Large intestine (tissue), 3 donors: ENCODE data around the gene CLEC4G. TPM values are rescaled to one million over a fixed set of nuclear protein-coding genes. Genes with fewer than 3 reads are reported as not detected.

Source experiments
- DNase-seq, 2 donors: peaks; one replicate each; pipeline versions ENCODE4 v3.0.0 to v3.0.0-alpha.2; 2013
- H3K27ac ChIP-seq: one replicate; pipeline ENCODE4 v1.5.1; 2013; ENCODE audit warnings: low read length
- H3K27me3 ChIP-seq: 2 replicates; pipeline ENCODE4 v1.6.1; 2013; ENCODE audit warnings: low read length; ENCODE audit not compliant: control insufficient read depth, insufficient read depth
- H3K36me3 ChIP-seq: 2 replicates; pipeline ENCODE4 v1.6.1; 2013; ENCODE audit warnings: low read length; ENCODE audit not compliant: control insufficient read depth, insufficient read depth
- H3K4me1 ChIP-seq: one replicate; pipeline ENCODE4 v1.6.1; 2013; ENCODE audit warnings: low read length; ENCODE audit not compliant: control insufficient read depth, insufficient read depth
- H3K4me3 ChIP-seq: one replicate; pipeline ENCODE4 v1.5.1; 2013; ENCODE audit warnings: low read length
- H3K9me3 ChIP-seq: one replicate; pipeline ENCODE4 v1.6.1; 2013; ENCODE audit warnings: mild to moderate bottlenecking, low read depth, low read length, moderate library complexity; ENCODE audit not compliant: control insufficient read depth
- WGBS: methylation state at CpG from one replicate; pipeline ENCODE4 v1.1.5; 2013; ENCODE audit warnings: low lambda C conversion rate; ENCODE audit not compliant: insufficient coverage; 5-methylcytosine and 5-hydroxymethylcytosine counted together
- polyA plus RNA-seq: library from polyadenylated mRNA; unstranded; fragments of 120-200 nt; gene quantifications from one replicate; pipeline ENCODE4 v1.2.1, GENCODE V29; 2013

CLEC4G gene
- polyA plus RNA-seq, 1 donor = 0.57 TPM

DNA sequence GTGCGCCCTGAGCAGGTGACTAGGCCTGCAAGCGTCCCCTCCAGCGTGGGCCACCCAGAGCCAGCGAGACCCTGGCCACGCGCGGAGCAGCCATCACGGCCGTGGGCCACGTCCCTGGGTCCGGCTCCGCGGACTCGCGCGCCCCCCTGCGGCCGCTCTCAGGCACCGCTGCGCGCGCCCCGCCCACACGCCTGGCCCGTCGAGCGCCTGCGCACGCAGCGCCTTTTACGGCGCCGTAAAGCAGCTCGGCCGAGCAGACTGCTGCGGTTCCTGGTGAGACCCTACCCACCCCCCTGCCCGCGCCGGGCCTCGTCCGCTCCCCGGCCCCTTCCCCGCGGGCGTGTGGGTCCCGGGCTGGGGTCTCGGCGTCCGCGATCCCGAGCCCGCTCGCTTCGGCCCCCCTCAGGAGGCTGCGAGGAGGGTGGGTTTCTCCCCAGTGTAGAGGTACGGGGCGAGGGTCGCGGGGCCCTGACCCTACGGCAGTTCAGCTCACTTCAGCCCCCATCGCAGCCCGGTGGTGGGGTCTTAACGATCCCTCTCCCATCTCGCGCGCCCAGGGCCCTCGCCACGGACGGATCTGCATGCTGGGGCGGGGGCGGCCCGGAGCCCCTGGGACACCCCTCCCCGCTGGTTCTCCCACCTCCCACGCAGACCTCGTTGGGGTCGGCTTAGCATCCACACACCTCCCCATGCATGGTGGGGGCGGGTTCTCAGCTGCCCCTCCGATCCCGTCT is 51.1 kb downstream of the CLEC4G start, which contains the start of gene TRAPPC5:
Gene TRAPPC5, plus strand, starts transcription at position 228 of the 734 bp plus-strand sequence. CDS start 1,421 bp downstream, outside the sequence.
- H3K4me1 ChIP-seq = peaks cover 4% of the 10 kb centered on the region

DNA sequence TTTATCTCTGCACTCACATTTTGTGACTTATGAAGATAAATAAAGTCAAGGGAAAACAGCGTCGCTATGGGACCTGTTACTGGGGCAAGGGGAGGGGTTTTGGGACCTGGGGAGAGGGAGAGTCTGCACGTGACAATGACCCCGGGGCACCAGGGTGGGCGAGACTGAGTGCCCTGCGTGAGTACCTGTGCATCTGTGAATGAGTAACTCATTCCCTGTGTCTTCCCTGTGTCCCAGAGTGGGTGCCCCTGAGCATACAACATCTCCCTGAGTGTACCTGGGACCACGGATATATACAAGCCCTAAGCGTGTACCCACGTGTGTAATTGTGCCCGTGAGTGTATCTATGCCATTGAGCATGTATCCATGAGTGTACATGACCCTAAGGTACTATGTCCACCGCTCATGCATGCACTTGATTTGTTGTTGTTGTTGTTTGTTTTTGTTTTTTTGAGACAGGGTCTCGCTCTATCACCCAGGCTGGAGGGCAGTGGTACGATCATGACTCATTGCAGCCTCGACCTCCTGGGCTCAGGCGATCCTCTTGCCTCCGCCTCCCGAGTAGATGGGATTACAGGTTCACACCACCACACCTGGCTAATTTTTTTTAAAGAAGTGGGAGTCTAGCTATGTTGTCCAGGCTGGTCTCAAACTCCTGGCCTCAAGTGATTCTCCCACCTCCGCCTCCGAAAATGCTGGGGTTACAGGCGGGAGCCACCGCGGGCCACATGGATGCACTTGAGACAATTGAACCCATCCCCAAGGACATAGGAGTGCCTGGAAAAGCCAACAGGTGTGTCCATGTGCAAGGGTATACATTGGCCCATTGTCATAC is 51.9 kb downstream of the CLEC4G start:
- Histone ChIP-seq H3K4me3 (peak overlapping the region; percentile 35), H3K9me3 (peaks cover 5% of the 10 kb centered on the region), H3K27ac (no peak overlapping the region), H3K36me3 (peaks cover 10% of the 10 kb centered on the region), H3K27me3 (peaks cover 25% of the 10 kb centered on the region), H3K4me1 (peaks cover 4% of the 10 kb centered on the region)
- DNase-seq = no peak
- WGBS = 40% methylated on average over 2 of the region's 22 CpGs

More for the DNA sequence above, 51.1 kb downstream of the CLEC4G start, which contains the start of gene TRAPPC5:
- Histone ChIP-seq H3K36me3 (peaks cover 12% of the 10 kb centered on the region), H3K4me3 (peak within 1 kb of the TSS; percentile 92), H3K27me3 (peaks cover 24% of the 10 kb centered on the region), H3K9me3 (peaks cover 5% of the 10 kb centered on the region), H3K27ac (peak within 1 kb of the TSS; percentile 48)
- peak; percentile 86 to 87 for DNase-seq
- no CpG with 5 or more reads among the region's 79 CpGs for WGBS

DNA sequence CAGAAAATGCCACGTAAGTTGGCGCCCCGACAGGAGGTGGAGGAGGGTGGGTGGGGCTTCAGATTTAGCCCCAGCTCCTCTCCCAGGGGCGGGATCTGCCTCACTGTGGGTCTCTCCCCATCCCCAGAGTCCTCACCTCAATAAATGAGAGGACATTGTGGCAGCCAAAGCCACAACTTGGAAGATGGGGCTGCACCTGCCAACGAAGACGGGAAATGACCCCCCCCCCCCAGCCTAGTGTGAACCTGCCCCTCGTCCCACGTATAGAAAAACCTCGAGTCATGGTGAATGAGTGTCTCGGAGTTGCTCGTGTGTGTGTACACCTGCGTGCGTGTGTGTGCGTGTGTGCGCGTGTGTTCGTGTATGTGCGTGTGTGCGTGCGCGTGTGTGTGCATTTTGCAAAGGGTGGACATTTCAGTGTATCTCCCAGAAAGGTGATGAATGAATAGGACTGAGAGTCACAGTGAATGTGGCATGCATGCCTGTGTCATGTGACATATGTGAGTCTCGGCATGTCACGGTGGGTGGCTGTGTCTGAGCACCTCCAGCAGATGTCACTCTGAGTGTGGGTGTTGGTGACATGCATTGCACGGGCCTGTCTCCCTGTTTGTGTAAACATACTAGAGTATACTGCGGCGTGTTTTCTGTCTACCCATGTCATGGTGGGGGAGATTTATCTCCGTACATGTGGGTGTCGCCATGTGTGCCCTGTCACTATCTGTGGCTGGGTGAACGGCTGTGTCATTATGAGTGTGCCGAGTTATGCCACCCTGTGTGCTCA is 52.7 kb downstream of the CLEC4G start:
- Histone ChIP-seq H3K27ac (no peak overlapping the region), H3K9me3 (peaks cover 5% of the 10 kb centered on the region), H3K27me3 (peaks cover 25% of the 10 kb centered on the region), H3K4me1 (peaks cover 4% of the 10 kb centered on the region), H3K36me3 (peaks cover 10% of the 10 kb centered on the region), H3K4me3 (no peak overlapping the region)
- peak in 1 of 2 donors; percentile 35 for DNase-seq
- no CpG with 5 or more reads among the region's 30 CpGs for WGBS

Other genes with a start within 250 kb of the CLEC4G start
- 7.9 TPM for gene PEX11G, start 243.1 kb downstream of the CLEC4G start, polyA plus RNA-seq
- gene ZNF358, start 216.0 kb downstream of the CLEC4G start, polyA plus RNA-seq = 68.0 TPM
- 18.1 TPM for gene MCOLN1, start 209.5 kb downstream of the CLEC4G start, polyA plus RNA-seq
- gene PNPLA6, start 196.4 kb downstream of the CLEC4G start, polyA plus RNA-seq = 45.4 TPM
- 73.9 TPM for gene CAMSAP3, start 136.2 kb downstream of the CLEC4G start, polyA plus RNA-seq
- 29.1 TPM for gene XAB2, start 102.6 kb downstream of the CLEC4G start, polyA plus RNA-seq
- 47.5 TPM for gene PET100, start 102.3 kb downstream of the CLEC4G start, polyA plus RNA-seq
- 1.5 TPM for gene PCP2, start 98.4 kb downstream of the CLEC4G start, polyA plus RNA-seq
- gene STXBP2, start 95.0 kb downstream of the CLEC4G start, polyA plus RNA-seq = 146 TPM
- gene RETN, start 63.1 kb downstream of the CLEC4G start, polyA plus RNA-seq = 1.1 TPM
- gene MCEMP1, start 55.0 kb downstream of the CLEC4G start, polyA plus RNA-seq = 0.06 TPM
- gene TRAPPC5, start 51.3 kb downstream of the CLEC4G start, polyA plus RNA-seq = 51.2 TPM
- 0.28 TPM for gene FCER2, start 30.0 kb downstream of the CLEC4G start, polyA plus RNA-seq
- gene CD209, start 15.4 kb upstream of the CLEC4G start, polyA plus RNA-seq = 14.4 TPM
- 0.09 TPM for gene CLEC4M, start 31.1 kb upstream of the CLEC4G start, polyA plus RNA-seq
- 9.3 TPM for gene EVI5L, start 98.1 kb upstream of the CLEC4G start, polyA plus RNA-seq
- 2.1 TPM for gene PRR36, start 142.3 kb upstream of the CLEC4G start, polyA plus RNA-seq
- 0.31 TPM for gene LRRC8E, start 156.4 kb upstream of the CLEC4G start, polyA plus RNA-seq
- 28.5 TPM for gene MAP2K7, start 171.8 kb upstream of the CLEC4G start, polyA plus RNA-seq
- gene TGFBR3L, start 182.7 kb upstream of the CLEC4G start, polyA plus RNA-seq = 1.4 TPM
- gene SNAPC2, start 188.2 kb upstream of the CLEC4G start, polyA plus RNA-seq = 15.7 TPM
- gene CTXN1, start 194.0 kb upstream of the CLEC4G start, polyA plus RNA-seq = 7.0 TPM
- gene TIMM44, start 211.6 kb upstream of the CLEC4G start, polyA plus RNA-seq = 49.1 TPM